Activated CD8-positive, alpha-beta T cell treated with anti-CD3 and anti-CD28 coated beads for 36 hours (primary cell): ENCODE measurements around the gene REEP2. TPM values are rescaled to one million over a fixed set of nuclear protein-coding genes. Genes with fewer than 3 reads are reported as not detected.

Source experiments
- ATAC-seq: fragments of 200-7000 bp; cut with Tn5 transposase; one replicate; pipeline ENCODE4 v1.10.0; 2021; ENCODE audit warnings: mild to moderate bottlenecking, moderate library complexity
- CTCF ChIA-PET: fragments of 350-600 bp; sonication (Branson Sonifier 250); formaldehyde crosslinking; loops from one replicate; lab custom pipeline; 2021; ENCODE audit warnings: antibody characterized with exemption; lab: Charles Lee
- POLR2A ChIA-PET: fragments of 350-600 bp; sonication (Branson Sonifier 250); formaldehyde crosslinking; loops from one replicate; lab custom pipeline; 2021; ENCODE audit warnings: antibody characterized with exemption; lab: Charles Lee
- DNase-seq: peaks from one replicate; pipeline ENCODE4 v3.0.0-alpha.2; 2020
- H3K27ac Mint-ChIP-seq: one replicate; pipeline ENCODE4 v1.8.0; 2021; ENCODE audit warnings: mild to moderate bottlenecking, mixed read lengths
- H3K27me3 Mint-ChIP-seq: one replicate; pipeline ENCODE4 v1.8.0; 2021; ENCODE audit warnings: mixed read lengths
- H3K36me3 Mint-ChIP-seq: one replicate; pipeline ENCODE4 v1.8.0; 2021; ENCODE audit warnings: low read depth, mixed read lengths
- H3K4me1 Mint-ChIP-seq: one replicate; pipeline ENCODE4 v1.8.0; 2021; ENCODE audit warnings: low read depth, mixed read lengths
- H3K4me3 Mint-ChIP-seq: one replicate; pipeline ENCODE4 v1.8.0; 2021; ENCODE audit warnings: mild to moderate bottlenecking, moderate library complexity, mixed read lengths
- H3K9me3 Mint-ChIP-seq: one replicate; pipeline ENCODE4 v1.8.0; 2021; ENCODE audit warnings: mixed read lengths
- intact Hi-C: fragments of 100-400 bp; cut with micrococcal nuclease; formaldehyde crosslinking; loops from one replicate; pipeline ENCODE4 v1.10.0; 2022
- total RNA-seq, 2 experiments: library from RNA; stranded (reverse); gene quantifications; one replicate each; pipeline ENCODE4 v1.2.3, GENCODE V29; 2021
- TF ChIP-seq, protein P1 (sequence below): fragments of 200-600 bp; IDR thresholded peaks from one replicate; pipeline ENCODE4 v1.8.0; 2022; ENCODE audit warnings: antibody characterized with exemption, mild to moderate bottlenecking

The REEP2 gene
- total RNA-seq, 2 experiments from 2014 or later: 2.9 to 3.1 TPM

- intact Hi-C loops: loop anchor here (2.0 to 5.0 kb wide), 2 partner anchors 37 to 77 kb away; partner anchors contain the start of gene ETF1
- no peaks in the 10 kb centered on the region for H3K27me3 Mint-ChIP-seq
- H3K9me3 Mint-ChIP-seq: no peaks in the 10 kb centered on the region
- POLR2A ChIA-PET: interaction anchor here (0.8 to 3.4 kb wide), 25 partner anchors 11 to 432 kb away, joined by 3 to 40 read pairs (median 4); partner anchors contain the start of genes BRD8, ETF1, HSPA9 and KDM3B
- CTCF ChIA-PET: interaction anchor here (1.0 to 7.1 kb wide), 14 partner anchors 8 to 131 kb away, joined by 3 to 44 read pairs (median 4); partner anchors contain the start of genes ETF1, HSPA9 and KDM3B
- H3K36me3 Mint-ChIP-seq: peaks cover 28% of the 10 kb centered on the region
- ATAC-seq (peak; percentile 63), DNase-seq (peak; percentile 97)
- peak within 1 kb of the TSS; percentile 82 for H3K4me3 Mint-ChIP-seq
- TF ChIP-seq, protein P1, sequence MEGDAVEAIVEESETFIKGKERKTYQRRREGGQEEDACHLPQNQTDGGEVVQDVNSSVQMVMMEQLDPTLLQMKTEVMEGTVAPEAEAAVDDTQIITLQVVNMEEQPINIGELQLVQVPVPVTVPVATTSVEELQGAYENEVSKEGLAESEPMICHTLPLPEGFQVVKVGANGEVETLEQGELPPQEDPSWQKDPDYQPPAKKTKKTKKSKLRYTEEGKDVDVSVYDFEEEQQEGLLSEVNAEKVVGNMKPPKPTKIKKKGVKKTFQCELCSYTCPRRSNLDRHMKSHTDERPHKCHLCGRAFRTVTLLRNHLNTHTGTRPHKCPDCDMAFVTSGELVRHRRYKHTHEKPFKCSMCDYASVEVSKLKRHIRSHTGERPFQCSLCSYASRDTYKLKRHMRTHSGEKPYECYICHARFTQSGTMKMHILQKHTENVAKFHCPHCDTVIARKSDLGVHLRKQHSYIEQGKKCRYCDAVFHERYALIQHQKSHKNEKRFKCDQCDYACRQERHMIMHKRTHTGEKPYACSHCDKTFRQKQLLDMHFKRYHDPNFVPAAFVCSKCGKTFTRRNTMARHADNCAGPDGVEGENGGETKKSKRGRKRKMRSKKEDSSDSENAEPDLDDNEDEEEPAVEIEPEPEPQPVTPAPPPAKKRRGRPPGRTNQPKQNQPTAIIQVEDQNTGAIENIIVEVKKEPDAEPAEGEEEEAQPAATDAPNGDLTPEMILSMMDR: no peak
- H3K27ac Mint-ChIP-seq: peak within 1 kb of the TSS; percentile 97
- peaks cover 39% of the 10 kb centered on the region for H3K4me1 Mint-ChIP-seq
Measured at GRCh38 chr5:138465261-138466124, 26.6 kb downstream of the REEP2 start, which contains the start of gene EGR1. Gene EGR1 (plus strand): TSS chr5:138465479. CDS start chr5:138465762, 283 bp downstream.

DNA sequence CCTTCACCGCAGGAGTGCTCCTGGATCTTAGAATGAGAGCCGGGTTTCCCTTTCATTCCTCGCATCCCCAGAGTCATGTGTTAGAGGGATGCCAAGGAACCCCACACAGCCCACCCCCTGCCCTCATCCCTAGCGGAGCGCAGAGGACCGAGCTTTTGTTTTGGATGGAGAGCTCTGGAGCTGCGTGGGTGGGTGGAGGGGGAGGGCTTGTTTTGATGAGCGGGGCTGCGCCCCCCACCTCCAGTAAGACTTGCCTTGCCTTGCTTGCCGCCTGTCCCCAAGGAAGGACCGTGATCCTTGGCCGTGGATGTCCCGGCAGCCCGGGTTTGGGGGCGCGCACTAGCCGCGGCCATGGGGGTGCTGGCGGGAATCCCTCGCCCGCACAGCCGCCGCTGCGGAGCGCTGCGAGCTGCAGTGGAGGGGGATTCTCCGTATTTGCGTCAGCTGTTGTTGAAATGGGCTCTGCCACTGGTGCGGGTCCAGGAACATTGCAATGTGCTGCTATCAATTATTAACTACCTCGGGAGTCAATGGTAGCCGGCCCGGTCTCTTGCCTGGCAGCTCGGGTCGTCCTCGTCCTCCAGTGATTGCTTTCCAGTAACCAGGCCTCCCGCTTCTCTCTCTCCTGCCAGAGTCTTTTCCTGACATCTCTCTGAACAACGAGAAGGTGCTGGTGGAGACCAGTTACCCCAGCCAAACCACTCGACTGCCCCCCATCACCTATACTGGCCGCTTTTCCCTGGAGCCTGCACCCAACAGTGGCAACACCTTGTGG lies 27.5 kb downstream of the REEP2 start:
- no peak for ATAC-seq
- POLR2A ChIA-PET: interaction anchor here (0.9 to 3.4 kb wide), 16 partner anchors 10 to 432 kb away, joined by 3 to 40 read pairs (median 4); partner anchors contain the start of genes ETF1 and HSPA9
- CTCF ChIA-PET: interaction anchor here (1.2 to 7.1 kb wide), 6 partner anchors 9 to 116 kb away, joined by 3 to 44 read pairs (median 10); no protein-coding TSS in a partner anchor
- H3K9me3 Mint-ChIP-seq: no peaks in the 10 kb centered on the region
- peaks cover 30% of the 10 kb centered on the region for H3K4me1 Mint-ChIP-seq
- peaks cover 28% of the 10 kb centered on the region for H3K36me3 Mint-ChIP-seq
- no peaks in the 10 kb centered on the region for H3K27me3 Mint-ChIP-seq
- DNase-seq: peak; percentile 37
- H3K4me3 Mint-ChIP-seq: peak overlapping the region; percentile 82
- TF ChIP-seq, protein P1: no peak
- peak overlapping the region; percentile 63 for H3K27ac Mint-ChIP-seq
- intact Hi-C loops: loop anchor here (5.0 kb wide), 1 partner anchor 36 kb away; no protein-coding TSS in a partner anchor

GRCh38 chr5:138466900-138467710 lies 28.2 kb downstream of the REEP2 start:
- Mint-ChIP-seq H3K4me1 (peaks cover 23% of the 10 kb centered on the region), H3K9me3 (no peaks in the 10 kb centered on the region), H3K27me3 (no peaks in the 10 kb centered on the region), H3K27ac (peak overlapping the region; percentile 63), H3K36me3 (peaks cover 28% of the 10 kb centered on the region), H3K4me3 (peak overlapping the region; percentile 82)
- ChIA-PET CTCF (interaction anchor here (1.2 to 7.1 kb wide), 3 partner anchors 10 to 36 kb away, joined by 3 to 44 read pairs (median 20); no protein-coding TSS in a partner anchor), POLR2A (interaction anchor here (1.0 to 1.4 kb wide), 4 partner anchors 25 to 76 kb away, joined by 3 to 5 read pairs (median 4); partner anchors contain the start of gene ETF1)
- TF ChIP-seq, protein P1: no peak
- DNase-seq: no peak
- ATAC-seq: no peak
- intact Hi-C loops: loop anchor here (5.0 kb wide), 1 partner anchor 35 kb away; no protein-coding TSS in a partner anchor

GRCh38 chr5:138467711-138468132 lies 28.9 kb downstream of the REEP2 start:
- DNase-seq: no peak
- Mint-ChIP-seq H3K27ac (no peak overlapping the region), H3K9me3 (no peaks in the 10 kb centered on the region), H3K4me1 (peaks cover 23% of the 10 kb centered on the region), H3K36me3 (peaks cover 28% of the 10 kb centered on the region), H3K27me3 (no peaks in the 10 kb centered on the region), H3K4me3 (peak overlapping the region; percentile 82)
- TF ChIP-seq, protein P1: no peak
- ChIA-PET CTCF (interaction anchor here (7.1 kb wide), 1 partner anchor 36 kb away, joined by 44 read pairs; no protein-coding TSS in a partner anchor), POLR2A (interaction anchor here (0.5 to 1.0 kb wide), 3 partner anchors 15 to 187 kb away, joined by 3 read pairs; partner anchors contain the start of gene ETF1)
- no peak for ATAC-seq
- intact Hi-C loops: loop anchor here (5.0 kb wide), 1 partner anchor 35 kb away; no protein-coding TSS in a partner anchor
